DND-41 (cell line): ENCODE measurements around the gene DBP.

Experiments used
- ATAC-seq: fragments of 200-7000 bp; cut with Tn5 transposase; 3 replicates; pipeline ENCODE4 v1.9.1; 2021; ENCODE audit warnings: low read depth; ENCODE audit not compliant: insufficient read depth
- DNase-seq: peaks from one replicate; pipeline ENCODE4 v3.0.0-alpha.2; 2020
- H2AFZ ChIP-seq: 2 replicates; pipeline ENCODE4 v1.6.0; 2012; ENCODE audit warnings: low read depth, low read length
- H3K27ac ChIP-seq: 2 replicates; pipeline ENCODE4 v1.5.1; 2012; ENCODE audit warnings: low read length, inconsistent platforms
- H3K27me3 ChIP-seq: fragments of 200-600 bp; sonication (generic); 2 replicates; pipeline ENCODE4 v1.6.0; 2012; ENCODE audit warnings: low read length, mild to moderate bottlenecking, inconsistent platforms; ENCODE audit not compliant: insufficient read depth, poor library complexity
- H3K36me3 ChIP-seq: 2 replicates; pipeline ENCODE4 v1.5.1; 2012; ENCODE audit warnings: low read length, inconsistent platforms; ENCODE audit not compliant: insufficient read depth
- H3K4me1 ChIP-seq: 2 replicates; pipeline ENCODE4 v1.5.1; 2012; ENCODE audit warnings: mild to moderate bottlenecking, low read length; ENCODE audit not compliant: insufficient read depth
- H3K4me2 ChIP-seq: 2 replicates; pipeline ENCODE4 v1.6.0; 2012; ENCODE audit warnings: mild to moderate bottlenecking, moderate library complexity, low read length, inconsistent platforms; ENCODE audit not compliant: insufficient read depth
- H3K4me3 ChIP-seq, 2 experiments: fragments of 200-600 bp in 1 of 2; shearing (Covaris generic) in 1 of 2; 2 replicates each; pipeline ENCODE4 v1.5.1; 2012 to 2016; ENCODE audit warnings: inconsistent platforms in 2 of 2, low read length in 2 of 2, mild to moderate bottlenecking in 2 of 2, low read depth in 1 of 2, moderate library complexity in 1 of 2
- H3K79me2 ChIP-seq: 2 replicates; pipeline ENCODE4 v1.6.0; 2012; ENCODE audit warnings: low read length, inconsistent platforms; ENCODE audit not compliant: insufficient read depth
- H3K9ac ChIP-seq: 2 replicates; pipeline ENCODE4 v1.6.0; 2012; ENCODE audit warnings: low read depth, mild to moderate bottlenecking, inconsistent platforms, low read length, moderate library complexity
- H3K9me3 ChIP-seq: 2 replicates; pipeline ENCODE4 v1.5.1; 2012; ENCODE audit warnings: low read length, moderate library complexity, mild to moderate bottlenecking, inconsistent platforms; ENCODE audit not compliant: insufficient read depth, severe bottlenecking
- H4K20me1 ChIP-seq: 2 replicates; pipeline ENCODE4 v1.6.0; 2012; ENCODE audit warnings: low read length; ENCODE audit not compliant: insufficient read depth
- CTCF ChIP-seq: IDR thresholded peaks from 2 replicates; pipeline ENCODE4 v1.5.1; 2012; ENCODE audit warnings: borderline replicate concordance, low read length, moderate library complexity, mild to moderate bottlenecking; ENCODE audit not compliant: poor library complexity, severe bottlenecking; ENCODE audit errors: extremely low read depth
- EZH2 ChIP-seq: IDR thresholded peaks from 3 replicates; pipeline ENCODE4 v1.6.1; 2012; ENCODE audit warnings: borderline replicate concordance, low read depth, mild to moderate bottlenecking, moderate library complexity, low read length, inconsistent platforms; ENCODE audit not compliant: severe bottlenecking

DBP gene

GRCh38 chr19:48674921-48675824 is 38.0 kb upstream of the DBP start:
- TF ChIP-seq EZH2, result no peak
- peak; percentile 91 for TF ChIP-seq CTCF
- Histone ChIP-seq H3K36me3 (no peaks in the 10 kb centered on the region), H3K79me2 (no peaks in the 10 kb centered on the region), H3K4me3 (no peak overlapping the region), H3K9ac (peak overlapping the region; percentile 42), H3K4me1 (peaks cover 10% of the 10 kb centered on the region), H3K27me3 (no peaks in the 10 kb centered on the region), H2AFZ (peak overlapping the region; percentile 72), H3K27ac (peak overlapping the region; percentile 45; the same call in 1 of the 2 replicates), H4K20me1 (no peaks in the 10 kb centered on the region), H3K9me3 (no peaks in the 10 kb centered on the region), H3K4me2 (peak overlapping the region; percentile 27; the same call in 1 of the 2 replicates)
- DNase-seq (peak; percentile 85), ATAC-seq (peak; percentile 97)

- H3K27me3 ChIP-seq, result no peaks in the 10 kb centered on the region
- TF ChIP-seq CTCF (no peak), EZH2 (no peak)
- H3K36me3 ChIP-seq, result no peaks in the 10 kb centered on the region
- no peak overlapping the region for H3K4me2 ChIP-seq
- H4K20me1 ChIP-seq, result no peaks in the 10 kb centered on the region
- H3K9me3 ChIP-seq, result no peaks in the 10 kb centered on the region
- no peak overlapping the region; the same call in 1 of the 2 replicates for H3K9ac ChIP-seq
- H2AFZ ChIP-seq, result no peak overlapping the region
- no peaks in the 10 kb centered on the region for H3K79me2 ChIP-seq
- peaks cover 10% of the 10 kb centered on the region for H3K4me1 ChIP-seq
- ATAC-seq, result no peak
- no peak overlapping the region; the same call in 1 of the 2 replicates for H3K27ac ChIP-seq
- no peak for DNase-seq
- no peak overlapping the region for H3K4me3 ChIP-seq
Measured at GRCh38 chr19:48674216-48674809, 37.1 kb upstream of the DBP start.

- peaks cover 10% of the 10 kb centered on the region for H3K4me1 ChIP-seq
- no peak for DNase-seq
- H3K4me3 ChIP-seq, result no peak overlapping the region
- no peaks in the 10 kb centered on the region for H3K27me3 ChIP-seq
- ATAC-seq, result no peak
- H3K9ac ChIP-seq, result no peak overlapping the region
- no peaks in the 10 kb centered on the region for H3K9me3 ChIP-seq
- H2AFZ ChIP-seq, result no peak overlapping the region
- no peaks in the 10 kb centered on the region for H4K20me1 ChIP-seq
- no peak for TF ChIP-seq EZH2
- no peak for TF ChIP-seq CTCF
- no peaks in the 10 kb centered on the region for H3K36me3 ChIP-seq
- H3K4me2 ChIP-seq, result no peak overlapping the region
- H3K27ac ChIP-seq, result no peak overlapping the region
- no peaks in the 10 kb centered on the region for H3K79me2 ChIP-seq
Measured at GRCh38 chr19:48673436-48674100, 36.4 kb upstream of the DBP start.
